Psoas muscle (tissue), 8 donors: ENCODE results near the gene PSPH. TPM values are rescaled to one million over a fixed set of nuclear protein-coding genes. Genes with fewer than 3 reads are reported as not detected.
"Not testable (repeated sequence)": the region's sequence is repeated elsewhere in the genome, so short reads cannot be mapped to it uniquely, and the experiment has no call there.

Experiments used
- ATAC-seq, 4 donors: fragments of 200-7000 bp; cut with Tn5 transposase; one replicate each; pipeline ENCODE4 v1.9.1; 2020; ENCODE audit warnings: moderate library complexity in 3 of 4, mild to moderate bottlenecking in 2 of 4
- DNase-seq, 2 donors: peaks; one replicate each; pipeline ENCODE4 v3.0.0-alpha.2; 2020
- H3K27ac ChIP-seq: fragments of 200-600 bp; one replicate; pipeline ENCODE4 v1.8.0; 2022
- H3K27me3 ChIP-seq, 3 donors: fragments of 200-600 bp in 1 of 3; one replicate each; pipeline versions ENCODE4 v1.6.1 to v1.8.0; 2013 to 2022; ENCODE audit warnings: low read length in 2 of 3, mild to moderate bottlenecking in 2 of 3, moderate library complexity in 1 of 3; ENCODE audit not compliant: insufficient read depth in 3 of 3
- H3K36me3 ChIP-seq, 2 donors: fragments of 200-600 bp in 1 of 2; one replicate each; pipeline versions ENCODE4 v1.6.1 to v1.8.0; 2013 to 2022; ENCODE audit warnings: low read depth in 1 of 2, mild to moderate bottlenecking in 1 of 2, moderate library complexity in 1 of 2; ENCODE audit not compliant: insufficient read depth in 1 of 2
- H3K4me1 ChIP-seq: fragments of 200-600 bp; one replicate; pipeline ENCODE4 v1.8.0; 2022
- H3K4me3 ChIP-seq: fragments of 200-600 bp; one replicate; pipeline ENCODE4 v1.8.0; 2022; ENCODE audit warnings: mild to moderate bottlenecking
- H3K9me3 ChIP-seq: fragments of 200-600 bp; one replicate; pipeline ENCODE4 v1.8.0; 2022
- CTCF ChIP-seq: fragments of 200-600 bp; IDR thresholded peaks from one replicate; pipeline ENCODE4 v1.8.0; 2022; ENCODE audit warnings: antibody characterized with exemption
- WGBS, 3 donors: extraction: QIAGEN DNeasy Blood & Tissue Kit; methylation state at CpG; one replicate each; pipeline versions ENCODE4 v1.1.6 to v1.1.7; 2013; 5-methylcytosine and 5-hydroxymethylcytosine counted together
- intact Hi-C, 2 donors: fragments of 100-400 bp; cut with DNase I; formaldehyde crosslinking; loops; one replicate each; pipeline versions ENCODE4 v1.11.0 to v1.14.2; 2022
- polyA plus RNA-seq, 3 donors: library from polyadenylated mRNA; stranded (reverse); fragments of 200-250 nt; gene quantifications; one replicate each; pipeline ENCODE4 v1.2.3, GENCODE V29; 2013
- total RNA-seq, 4 donors: library from RNA; stranded (reverse); fragmentation: NEBNext Ultra II Directional in 2 of 4; extraction: Animal tissue kit (Norgen Biotek cat#: 25700) in 2 of 4; gene quantifications; one replicate each; pipeline versions ENCODE4 v1.2.1 to v1.2.4, GENCODE V29; 2021 to 2023
- donor health status: healthy with polysubstance abuse.
- donor health status: DM: no; HTN: no; CAD: no; lungs with moderate emphysema.
- donor health status: Bipolar disorder and iron deficiency.
- donor health status: healthy.
- donor health status: DM: yes; HTN: yes; CAD: no.
- donor health status: DM: no; HTN: no; CAD: no.
- donor health status: DM: no; HTN: no; CAD: no.
- donor health status: DM: yes; HTN: yes; CAD: no.

Gene PSPH
- total and polyA plus RNA-seq, 7 donors = 2.5 to 11.2 (median 5.3) TPM

- Histone ChIP-seq H3K9me3 (no peaks in the 10 kb centered on the region), H3K4me3 (no peak overlapping the region), H3K27ac (no peak overlapping the region), H3K36me3 (peaks cover 0 to 28% of the 10 kb centered on the region in 2 donors), H3K27me3 (no peaks in the 10 kb centered on the region), H3K4me1 (no peaks in the 10 kb centered on the region)
- DNase-seq (no peak), ATAC-seq (no peak)
- TF ChIP-seq CTCF = no peak
- 50 to 100% (median 96%) methylated on average over 1 to 2 of the region's 2 CpGs for WGBS, 3 donors
- intact Hi-C loops = no loop called here
Measured at GRCh38 chr7:56026538-56026937, 24.7 kb downstream of the PSPH start.

- no peak for TF ChIP-seq CTCF
- Histone ChIP-seq H3K27ac (no peak overlapping the region), H3K4me3 (no peak overlapping the region), H3K4me1 (no peaks in the 10 kb centered on the region), H3K36me3 (peaks cover 0 to 41% of the 10 kb centered on the region in 2 donors), H3K27me3 (no peaks in the 10 kb centered on the region), H3K9me3 (no peaks in the 10 kb centered on the region)
- peak; percentile 58 to 75 (median 68) for ATAC-seq
- intact Hi-C loops = no loop called here
- no peak for DNase-seq
Measured at GRCh38 chr7:56023500-56023899, 27.7 kb downstream of the PSPH start.

- H3K4me3 ChIP-seq = no peak overlapping the region
- H3K27me3 ChIP-seq = no peaks in the 10 kb centered on the region
- intact Hi-C loops = no loop called here
- ATAC-seq (no peak), DNase-seq (no peak)
- H3K4me1 ChIP-seq = no peaks in the 10 kb centered on the region
- no peak overlapping the region for H3K27ac ChIP-seq
- H3K36me3 ChIP-seq = peaks cover 0 to 51% of the 10 kb centered on the region in 2 donors
- 74 to 82% (median 78%) methylated on average over 9 of the region's 9 CpGs for WGBS, 3 donors
- H3K9me3 ChIP-seq = no peaks in the 10 kb centered on the region
- no peak for TF ChIP-seq CTCF
Measured at GRCh38 chr7:56019501-56019900, 31.7 kb downstream of the PSPH start.

GRCh38 chr7:56017015-56017414 lies 34.2 kb downstream of the PSPH start:
- DNase-seq, intact Hi-C loops, H3K9me3 ChIP-seq, ATAC-seq, H3K4me3 ChIP-seq, H3K27ac ChIP-seq, H3K27me3 ChIP-seq, H3K4me1 ChIP-seq: not testable (repeated sequence)
- H3K36me3 ChIP-seq = peaks cover 0 to 67% of the 10 kb centered on the region in 2 donors
- 87 to 95% (median 95%) methylated on average over 3 of the region's 3 CpGs for WGBS, 3 donors

GRCh38 chr7:56009695-56010094 lies 41.5 kb downstream of the PSPH start:
- Histone ChIP-seq H3K9me3 (no peaks in the 10 kb centered on the region), H3K27me3 (no peaks in the 10 kb centered on the region), H3K36me3 (peaks cover 0 to 25% of the 10 kb centered on the region in 2 donors), H3K27ac (no peak overlapping the region), H3K4me3 (no peak overlapping the region), H3K4me1 (no peaks in the 10 kb centered on the region)
- intact Hi-C loops = no loop called here
- TF ChIP-seq CTCF = no peak
- ATAC-seq = peak; percentile 70 to 92 (median 84)
- DNase-seq = peak in 1 of 2 donors; percentile 30
- WGBS, 3 donors = 26 to 41% (median 36%) methylated on average over 7 of the region's 7 CpGs
